ENCODE data around the gene NR1I2. TPM values are rescaled to one million over a fixed set of nuclear protein-coding genes. Genes with fewer than 3 reads are reported as not detected.

The NR1I2 gene
- total and polyA plus RNA-seq, 9 donors: 0.20 to 0.62 (median 0.34) TPM

- intact Hi-C loops (cut with DNase I): no loop called here
- H3K4me1 ChIP-seq (ENCODE audit: insufficient read depth): no peaks in the 10 kb centered on the region
- 20 to 31% (median 21%) methylated on average over 31 of the region's 31 CpGs for WGBS, 3 donors
Measured at GRCh38 chr3:119809249-119810017, 27.5 kb downstream of the NR1I2 start.

DNA sequence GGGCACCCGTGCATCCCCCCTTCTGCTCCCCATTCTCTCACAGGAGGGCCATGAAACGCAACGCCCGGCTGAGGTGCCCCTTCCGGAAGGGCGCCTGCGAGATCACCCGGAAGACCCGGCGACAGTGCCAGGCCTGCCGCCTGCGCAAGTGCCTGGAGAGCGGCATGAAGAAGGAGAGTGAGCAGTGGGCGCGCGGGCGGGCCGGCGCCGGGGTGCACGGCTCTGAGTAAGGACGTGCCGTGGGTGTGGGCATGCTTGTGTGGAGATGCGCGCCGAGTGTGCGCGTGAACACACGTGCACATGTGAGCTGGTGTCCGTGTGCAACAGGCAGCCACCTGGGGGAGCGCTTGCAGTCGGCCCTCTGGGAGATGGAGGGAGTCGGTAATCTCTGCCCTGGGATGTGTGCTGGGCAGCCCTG, 28.1 kb downstream of the NR1I2 start:
- H3K27me3 ChIP-seq: no peaks in the 10 kb centered on the region
- intact Hi-C loops (cut with DNase I): no loop called here
- no peaks in the 10 kb centered on the region for H3K9me3 ChIP-seq
- H3K27ac ChIP-seq: no peak overlapping the region
- TF ChIP-seq EP300 (IDR thresholded peaks at IDR 0.05): no peak
- TF ChIP-seq, protein P1, sequence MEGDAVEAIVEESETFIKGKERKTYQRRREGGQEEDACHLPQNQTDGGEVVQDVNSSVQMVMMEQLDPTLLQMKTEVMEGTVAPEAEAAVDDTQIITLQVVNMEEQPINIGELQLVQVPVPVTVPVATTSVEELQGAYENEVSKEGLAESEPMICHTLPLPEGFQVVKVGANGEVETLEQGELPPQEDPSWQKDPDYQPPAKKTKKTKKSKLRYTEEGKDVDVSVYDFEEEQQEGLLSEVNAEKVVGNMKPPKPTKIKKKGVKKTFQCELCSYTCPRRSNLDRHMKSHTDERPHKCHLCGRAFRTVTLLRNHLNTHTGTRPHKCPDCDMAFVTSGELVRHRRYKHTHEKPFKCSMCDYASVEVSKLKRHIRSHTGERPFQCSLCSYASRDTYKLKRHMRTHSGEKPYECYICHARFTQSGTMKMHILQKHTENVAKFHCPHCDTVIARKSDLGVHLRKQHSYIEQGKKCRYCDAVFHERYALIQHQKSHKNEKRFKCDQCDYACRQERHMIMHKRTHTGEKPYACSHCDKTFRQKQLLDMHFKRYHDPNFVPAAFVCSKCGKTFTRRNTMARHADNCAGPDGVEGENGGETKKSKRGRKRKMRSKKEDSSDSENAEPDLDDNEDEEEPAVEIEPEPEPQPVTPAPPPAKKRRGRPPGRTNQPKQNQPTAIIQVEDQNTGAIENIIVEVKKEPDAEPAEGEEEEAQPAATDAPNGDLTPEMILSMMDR (IDR thresholded peaks at IDR 0.05): no peak
- TF ChIP-seq POLR2A (IDR thresholded peaks at IDR 0.05): no peak
- peak overlapping the region; percentile 12 for H3K4me3 ChIP-seq
- no peaks in the 10 kb centered on the region for H3K36me3 ChIP-seq
- WGBS, 3 donors: 0 to 4% (median 0%) methylated on average over 19 to 33 of the region's 33 CpGs
- H3K4me1 ChIP-seq (ENCODE audit: insufficient read depth): no peaks in the 10 kb centered on the region
- DNase-seq: peak in 2 of 5 donors; percentile 39 to 47

More at GRCh38 chr3:119809249-119810017, 27.5 kb downstream of the NR1I2 start:
- peak in 2 of 5 donors; percentile 33 to 45 for DNase-seq
- TF ChIP-seq, protein P1 (IDR thresholded peaks at IDR 0.05): no peak
- TF ChIP-seq POLR2A (IDR thresholded peaks at IDR 0.05): no peak
- TF ChIP-seq EP300 (IDR thresholded peaks at IDR 0.05): no peak
- no peaks in the 10 kb centered on the region for H3K27me3 ChIP-seq
- no peaks in the 10 kb centered on the region for H3K9me3 ChIP-seq
- peak overlapping the region; percentile 12 for H3K4me3 ChIP-seq
- H3K36me3 ChIP-seq: no peaks in the 10 kb centered on the region
- H3K27ac ChIP-seq: no peak overlapping the region

DNA sequence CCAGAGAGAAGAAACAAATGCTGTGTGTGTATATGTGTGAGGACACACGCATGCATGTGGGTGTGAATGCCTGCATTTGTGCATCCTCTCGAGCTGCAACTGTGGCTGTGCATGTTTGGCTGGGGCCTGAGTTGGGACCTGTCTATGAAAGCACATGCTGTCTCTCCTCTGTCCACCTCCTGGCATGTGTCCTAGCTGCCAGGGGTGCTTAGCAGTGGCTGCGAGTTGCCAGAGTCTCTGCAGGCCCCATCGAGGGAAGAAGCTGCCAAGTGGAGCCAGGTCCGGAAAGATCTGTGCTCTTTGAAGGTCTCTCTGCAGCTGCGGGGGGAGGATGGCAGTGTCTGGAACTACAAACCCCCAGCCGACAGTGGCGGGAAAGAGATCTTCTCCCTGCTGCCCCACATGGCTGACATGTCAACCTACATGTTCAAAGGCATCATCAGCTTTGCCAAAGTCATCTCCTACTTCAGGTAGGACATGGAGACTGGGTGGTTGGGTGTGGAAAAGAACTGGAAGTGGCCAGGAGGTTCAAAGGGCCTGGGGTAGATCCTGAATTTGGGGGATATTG, 30.7 kb downstream of the NR1I2 start:
- no peak for DNase-seq
- 77 to 84% (median 81%) methylated on average over 8 of the region's 8 CpGs for WGBS, 3 donors

DNA sequence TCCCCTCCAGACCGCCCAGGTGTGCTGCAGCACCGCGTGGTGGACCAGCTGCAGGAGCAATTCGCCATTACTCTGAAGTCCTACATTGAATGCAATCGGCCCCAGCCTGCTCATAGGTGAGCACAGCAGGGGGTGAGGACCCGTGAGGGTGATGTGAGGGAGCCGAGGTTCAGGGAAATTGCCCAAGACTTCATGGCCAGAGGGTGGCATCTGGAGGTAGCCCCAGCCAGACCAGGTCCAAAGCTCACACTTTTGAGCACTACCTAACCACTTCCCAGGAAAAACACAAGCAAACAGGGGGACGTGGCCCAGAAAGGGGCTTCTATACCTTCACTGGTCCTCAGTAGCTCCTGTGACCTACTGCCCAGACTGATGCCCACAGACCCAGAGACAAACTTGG, 33.8 kb downstream of the NR1I2 start:
- TF ChIP-seq EP300 (IDR thresholded peaks at IDR 0.05): no peak
- TF ChIP-seq, protein P1 (IDR thresholded peaks at IDR 0.05): no peak
- no peak for TF ChIP-seq POLR2A (IDR thresholded peaks at IDR 0.05)
- H3K27me3 ChIP-seq: no peaks in the 10 kb centered on the region
- DNase-seq: no peak
- H3K27ac ChIP-seq: no peak overlapping the region
- no peak overlapping the region for H3K4me3 ChIP-seq
- no peaks in the 10 kb centered on the region for H3K9me3 ChIP-seq
- WGBS, 3 donors: 86 to 93% (median 90%) methylated on average over 8 of the region's 8 CpGs
- intact Hi-C loops (cut with DNase I): no loop called here
- no peaks in the 10 kb centered on the region for H3K4me1 ChIP-seq (ENCODE audit: insufficient read depth)
- no peaks in the 10 kb centered on the region for H3K36me3 ChIP-seq

More for the DNA sequence above, 30.7 kb downstream of the NR1I2 start:
- Histone ChIP-seq H3K4me1 (ENCODE audit: insufficient read depth) (no peaks in the 10 kb centered on the region), H3K27me3 (no peaks in the 10 kb centered on the region), H3K9me3 (no peaks in the 10 kb centered on the region), H3K27ac (no peak overlapping the region), H3K4me3 (no peak overlapping the region), H3K36me3 (no peaks in the 10 kb centered on the region)
- TF ChIP-seq POLR2A (IDR thresholded peaks at IDR 0.05): no peak
- no peak for TF ChIP-seq EP300 (IDR thresholded peaks at IDR 0.05)
- TF ChIP-seq, protein P1 (IDR thresholded peaks at IDR 0.05): no peak
- intact Hi-C loops (cut with DNase I): no loop called here
